RWPE2 (cell line): Measurements from ENCODE around the gene CHAC1.
A peak's percentile ranks its signal among the peaks of the same experiment; 100 is the strongest.

Experiments used
- ATAC-seq: fragments of 200-7000 bp; cut with Tn5 transposase; 3 replicates; pipeline ENCODE4 v1.9.1; 2021; ENCODE audit warnings: low read depth
- DNase-seq: peaks from one replicate; pipeline ENCODE4 v3.0.0-alpha.2; 2020; ENCODE audit warnings: low spot score
- H3K27ac ChIP-seq: fragments of 450-650 bp; 2 replicates; pipeline ENCODE4 v1.5.1; 2017; ENCODE audit warnings: mild to moderate bottlenecking; ENCODE audit not compliant: poor library complexity, severe bottlenecking
- H3K27me3 ChIP-seq: fragments of 250-450 bp; sonication (Bioruptor Pico); 2 replicates; pipeline ENCODE4 v1.5.1; 2021; ENCODE audit warnings: mild to moderate bottlenecking, moderate library complexity; ENCODE audit not compliant: insufficient read depth, poor library complexity, severe bottlenecking
- H3K36me3 ChIP-seq: fragments of 250-450 bp; sonication (Bioruptor Pico); 2 replicates; pipeline ENCODE4 v1.5.1; 2020; ENCODE audit warnings: low read depth, mild to moderate bottlenecking, moderate library complexity
- H3K4me1 ChIP-seq: fragments of 250-450 bp; sonication (Bioruptor Pico); 2 replicates; pipeline ENCODE4 v1.5.1; 2021; ENCODE audit warnings: mild to moderate bottlenecking, moderate library complexity; ENCODE audit not compliant: insufficient read depth, poor library complexity, severe bottlenecking
- H3K4me3 ChIP-seq: fragments of 250-450 bp; sonication (Bioruptor Pico); 2 replicates; pipeline ENCODE4 v1.5.1; 2021; ENCODE audit warnings: mild to moderate bottlenecking, moderate library complexity; ENCODE audit not compliant: severe bottlenecking
- H3K9me3 ChIP-seq: fragments of 250-450 bp; sonication (Bioruptor Pico); 2 replicates; pipeline ENCODE4 v1.5.1; 2021; ENCODE audit warnings: mild to moderate bottlenecking, moderate library complexity; ENCODE audit not compliant: severe bottlenecking
- CTCF ChIP-seq: fragments of 450-650 bp; IDR thresholded peaks from one replicate; pipeline ENCODE4 v1.5.1; 2017; ENCODE audit warnings: mild to moderate bottlenecking, moderate library complexity; ENCODE audit not compliant: poor library complexity, severe bottlenecking

The CHAC1 gene

DNA sequence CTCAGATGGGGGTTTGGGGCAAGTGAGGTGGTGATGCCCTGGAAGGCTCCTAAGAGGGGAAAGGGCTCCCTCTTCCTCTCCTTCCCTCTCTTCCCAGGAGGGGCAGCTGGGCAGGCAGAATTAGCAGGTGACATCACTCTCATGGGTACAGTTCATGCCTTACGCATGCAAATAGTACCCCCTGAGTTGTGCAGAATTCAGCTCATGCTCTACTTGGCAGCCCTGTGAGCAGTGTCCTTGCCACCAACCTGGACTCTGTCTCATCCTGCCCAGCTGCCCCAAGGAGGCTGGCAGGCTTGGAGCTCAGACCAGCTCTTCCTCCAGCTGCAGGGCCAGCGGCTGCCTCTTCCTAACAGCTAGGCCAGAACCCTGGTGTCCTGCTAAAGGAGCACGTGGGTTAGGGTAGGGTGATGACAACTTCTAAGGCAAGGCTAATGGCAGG is 3.3 kb downstream of the CHAC1 start:
- ATAC-seq, result no peak
- Histone ChIP-seq H3K36me3 (peaks cover 33% of the 10 kb centered on the region), H3K4me1 (peaks cover 16% of the 10 kb centered on the region), H3K9me3 (no peaks in the 10 kb centered on the region), H3K27ac (no peak overlapping the region), H3K4me3 (no peak overlapping the region), H3K27me3 (no peaks in the 10 kb centered on the region)
- no peak for TF ChIP-seq CTCF
- DNase-seq, result no peak

DNA sequence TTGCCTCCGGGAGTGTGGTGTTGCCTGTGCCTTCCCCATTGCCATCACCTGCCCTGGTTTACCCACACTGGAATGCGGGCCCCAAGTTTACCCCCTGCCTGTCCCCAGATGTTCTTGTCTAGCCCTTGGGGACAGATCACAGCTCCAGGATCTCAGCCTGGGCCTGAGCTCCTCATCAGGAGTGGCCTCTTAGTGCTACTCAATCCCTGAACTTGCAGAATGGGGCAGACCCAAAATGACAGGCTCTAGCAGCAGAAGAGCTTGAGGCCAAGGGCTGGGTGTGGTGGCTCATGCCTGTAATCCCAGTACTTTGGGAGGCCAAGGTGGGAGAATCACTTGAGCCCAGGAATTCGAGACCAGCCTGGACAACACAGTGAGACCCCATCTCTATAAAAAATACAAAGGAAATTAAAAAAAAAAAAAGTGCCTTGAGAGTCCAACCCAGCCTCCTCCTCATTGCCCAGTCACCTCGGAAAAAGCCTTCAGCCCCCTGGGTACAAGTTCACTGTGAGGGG is 3.8 kb downstream of the CHAC1 start:
- H3K27me3 ChIP-seq, result no peaks in the 10 kb centered on the region
- peaks cover 12% of the 10 kb centered on the region for H3K4me1 ChIP-seq
- no peak for ATAC-seq
- no peak for DNase-seq
- no peaks in the 10 kb centered on the region for H3K9me3 ChIP-seq
- no peak overlapping the region for H3K27ac ChIP-seq
- no peak overlapping the region for H3K4me3 ChIP-seq
- TF ChIP-seq CTCF, result no peak
- peaks cover 33% of the 10 kb centered on the region for H3K36me3 ChIP-seq

DNA sequence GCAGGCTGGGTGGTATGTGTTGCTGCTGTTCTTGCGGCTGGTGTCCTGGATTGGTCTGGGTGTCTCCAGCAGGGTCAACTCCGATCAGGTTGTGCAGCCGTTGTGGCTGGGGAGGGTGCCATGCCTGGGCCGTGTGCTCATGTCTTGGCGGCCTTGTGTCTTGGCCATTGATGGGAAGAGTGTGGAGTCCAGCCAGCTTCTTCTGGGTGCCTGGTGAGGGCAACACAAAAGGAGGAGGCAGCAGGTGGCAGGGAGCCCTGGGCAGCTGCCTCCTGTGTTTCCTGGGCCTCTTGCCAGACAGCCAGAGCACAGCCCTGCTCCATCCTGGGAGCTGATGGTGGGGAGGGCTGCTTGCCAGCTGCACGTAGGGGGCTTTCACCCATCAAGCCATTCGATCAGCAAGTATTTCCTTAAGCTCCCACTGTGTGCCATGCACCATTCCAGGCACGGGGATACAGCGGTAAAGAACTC is 4.3 kb downstream of the CHAC1 start:
- H3K4me3 ChIP-seq, result no peak overlapping the region
- H3K9me3 ChIP-seq, result no peaks in the 10 kb centered on the region
- ATAC-seq (no peak), DNase-seq (no peak)
- peaks cover 9% of the 10 kb centered on the region for H3K4me1 ChIP-seq
- no peak overlapping the region for H3K27ac ChIP-seq
- H3K27me3 ChIP-seq, result no peaks in the 10 kb centered on the region
- no peak for TF ChIP-seq CTCF
- H3K36me3 ChIP-seq, result peaks cover 33% of the 10 kb centered on the region

GRCh38 chr15:40958146-40958545 is 4.9 kb downstream of the CHAC1 start:
- H3K27ac ChIP-seq, result no peak overlapping the region
- ATAC-seq, result peak; percentile 10; the same call in 2 of the 3 replicates
- no peak for DNase-seq
- H3K4me1 ChIP-seq, result peaks cover 9% of the 10 kb centered on the region
- peaks cover 33% of the 10 kb centered on the region for H3K36me3 ChIP-seq
- no peak for TF ChIP-seq CTCF
- no peaks in the 10 kb centered on the region for H3K9me3 ChIP-seq
- no peaks in the 10 kb centered on the region for H3K27me3 ChIP-seq
- H3K4me3 ChIP-seq, result no peak overlapping the region

- Histone ChIP-seq H3K4me1 (peaks cover 9% of the 10 kb centered on the region), H3K36me3 (peaks cover 33% of the 10 kb centered on the region), H3K27me3 (no peaks in the 10 kb centered on the region), H3K27ac (no peak overlapping the region), H3K9me3 (no peaks in the 10 kb centered on the region), H3K4me3 (no peak overlapping the region)
- ATAC-seq, result no peak
- no peak for DNase-seq
- no peak for TF ChIP-seq CTCF
Measured at GRCh38 chr15:40958723-40959122, 5.5 kb downstream of the CHAC1 start.
